HL-60 (cell line): ENCODE results near the gene UBE2E2.

Experiments
- CTCF ChIP-seq: IDR thresholded peaks from one replicate; pipeline ENCODE4 v1.5.1; 2011; ENCODE audit warnings: low read length, control low read depth, inconsistent platforms; ENCODE audit not compliant: insufficient read depth
- POLR2AphosphoS5 ChIP-seq: IDR thresholded peaks from 2 replicates; pipeline ENCODE4 v1.6.1; 2012; ENCODE audit warnings: low read depth
- REST ChIP-seq: IDR thresholded peaks from 2 replicates; pipeline ENCODE4 v1.6.1; 2012; ENCODE audit warnings: low read depth; ENCODE audit not compliant: insufficient replicate concordance

- TF ChIP-seq CTCF: no peak
- TF ChIP-seq REST: no peak
- TF ChIP-seq POLR2AphosphoS5: no peak
Observed at GRCh38 chr3:23239211-23240068, 36.3 kb downstream of the UBE2E2 start.
